Measurements from ENCODE around the gene NUTM2D. TPM values are rescaled to one million over a fixed set of nuclear protein-coding genes. Genes with fewer than 3 reads are reported as not detected.
"Not testable (repeated sequence)": the region's sequence is repeated elsewhere in the genome, so short reads cannot be mapped to it uniquely, and the experiment has no call there.

The NUTM2D gene
- total RNA-seq = 2.3 TPM

GRCh38 chr10:87357444-87357843 lies at the start of gene NUTM2D:
NUTM2D (plus strand) TSS chr10:87357744; CDS start chr10:87358266, 522 bp downstream.
- not testable (repeated sequence) for H3K27me3 ChIP-seq (ENCODE audit: insufficient read depth, low read length); H3K4me3 ChIP-seq (ENCODE audit: low read length); H3K4me1 ChIP-seq (ENCODE audit: insufficient read depth, low read length); H3K9me3 ChIP-seq (ENCODE audit: low read depth, low read length)

- not testable (repeated sequence) for H3K9me3 ChIP-seq (ENCODE audit: low read depth, low read length); H3K4me3 ChIP-seq (ENCODE audit: low read length); H3K4me1 ChIP-seq (ENCODE audit: insufficient read depth, low read length); H3K27me3 ChIP-seq (ENCODE audit: insufficient read depth, low read length)
Observed at GRCh38 chr10:87308702-87309101, 48.8 kb upstream of the NUTM2D start.

- not testable (repeated sequence) for H3K27me3 ChIP-seq (ENCODE audit: insufficient read depth, low read length); H3K4me3 ChIP-seq (ENCODE audit: low read length); H3K4me1 ChIP-seq (ENCODE audit: insufficient read depth, low read length); H3K9me3 ChIP-seq (ENCODE audit: low read depth, low read length)
Observed at GRCh38 chr10:87309657-87310056, 47.9 kb upstream of the NUTM2D start.

GRCh38 chr10:87311521-87311920 lies 46.0 kb upstream of the NUTM2D start:
- H3K4me3 ChIP-seq (ENCODE audit: low read length); H3K27me3 ChIP-seq (ENCODE audit: insufficient read depth, low read length); H3K9me3 ChIP-seq (ENCODE audit: low read depth, low read length); H3K4me1 ChIP-seq (ENCODE audit: insufficient read depth, low read length): not testable (repeated sequence)

GRCh38 chr10:87313649-87314359 lies 43.7 kb upstream of the NUTM2D start:
- H3K4me3 ChIP-seq (ENCODE audit: low read length); H3K9me3 ChIP-seq (ENCODE audit: low read depth, low read length); H3K4me1 ChIP-seq (ENCODE audit: insufficient read depth, low read length); H3K27me3 ChIP-seq (ENCODE audit: insufficient read depth, low read length): not testable (repeated sequence)

- not testable (repeated sequence) for H3K9me3 ChIP-seq (ENCODE audit: low read depth, low read length); H3K27me3 ChIP-seq (ENCODE audit: insufficient read depth, low read length); H3K4me1 ChIP-seq (ENCODE audit: insufficient read depth, low read length); H3K4me3 ChIP-seq (ENCODE audit: low read length)
Observed at GRCh38 chr10:87314360-87314973, 43.1 kb upstream of the NUTM2D start.

- not testable (repeated sequence) for H3K27me3 ChIP-seq (ENCODE audit: insufficient read depth, low read length); H3K9me3 ChIP-seq (ENCODE audit: low read depth, low read length); H3K4me3 ChIP-seq (ENCODE audit: low read length); H3K4me1 ChIP-seq (ENCODE audit: insufficient read depth, low read length)
Observed at GRCh38 chr10:87321505-87321904, 36.0 kb upstream of the NUTM2D start.

- H3K27me3 ChIP-seq (ENCODE audit: insufficient read depth, low read length); H3K4me1 ChIP-seq (ENCODE audit: insufficient read depth, low read length); H3K9me3 ChIP-seq (ENCODE audit: low read depth, low read length); H3K4me3 ChIP-seq (ENCODE audit: low read length): not testable (repeated sequence)
Observed at GRCh38 chr10:87324559-87324958, 33.0 kb upstream of the NUTM2D start.

- H3K4me1 ChIP-seq (ENCODE audit: insufficient read depth, low read length); H3K4me3 ChIP-seq (ENCODE audit: low read length); H3K27me3 ChIP-seq (ENCODE audit: insufficient read depth, low read length); H3K9me3 ChIP-seq (ENCODE audit: low read depth, low read length): not testable (repeated sequence)
Observed at GRCh38 chr10:87327958-87328357, 29.6 kb upstream of the NUTM2D start.

GRCh38 chr10:87329131-87329530 lies 28.4 kb upstream of the NUTM2D start:
- H3K27me3 ChIP-seq (ENCODE audit: insufficient read depth, low read length); H3K9me3 ChIP-seq (ENCODE audit: low read depth, low read length); H3K4me3 ChIP-seq (ENCODE audit: low read length); H3K4me1 ChIP-seq (ENCODE audit: insufficient read depth, low read length): not testable (repeated sequence)

- H3K4me3 ChIP-seq (ENCODE audit: low read length); H3K27me3 ChIP-seq (ENCODE audit: insufficient read depth, low read length); H3K9me3 ChIP-seq (ENCODE audit: low read depth, low read length); H3K4me1 ChIP-seq (ENCODE audit: insufficient read depth, low read length): not testable (repeated sequence)
Observed at GRCh38 chr10:87332687-87333086, 24.9 kb upstream of the NUTM2D start.

- H3K27me3 ChIP-seq (ENCODE audit: insufficient read depth, low read length); H3K9me3 ChIP-seq (ENCODE audit: low read depth, low read length); H3K4me3 ChIP-seq (ENCODE audit: low read length); H3K4me1 ChIP-seq (ENCODE audit: insufficient read depth, low read length): not testable (repeated sequence)
Observed at GRCh38 chr10:87340411-87340810, 17.1 kb upstream of the NUTM2D start.

GRCh38 chr10:87341546-87342142 lies 15.9 kb upstream of the NUTM2D start:
- peak overlapping the region; percentile 51 for H3K4me3 ChIP-seq (ENCODE audit: low read length)
- not testable (repeated sequence) for H3K9me3 ChIP-seq (ENCODE audit: low read depth, low read length); H3K27me3 ChIP-seq (ENCODE audit: insufficient read depth, low read length); H3K4me1 ChIP-seq (ENCODE audit: insufficient read depth, low read length)

- not testable (repeated sequence) for H3K27me3 ChIP-seq (ENCODE audit: insufficient read depth, low read length); H3K4me1 ChIP-seq (ENCODE audit: insufficient read depth, low read length); H3K9me3 ChIP-seq (ENCODE audit: low read depth, low read length)
- H3K4me3 ChIP-seq (ENCODE audit: low read length) = peak overlapping the region; percentile 51
Observed at GRCh38 chr10:87342249-87342710, 15.3 kb upstream of the NUTM2D start.

- H3K4me3 ChIP-seq (ENCODE audit: low read length) = peak overlapping the region; percentile 51
- not testable (repeated sequence) for H3K27me3 ChIP-seq (ENCODE audit: insufficient read depth, low read length); H3K9me3 ChIP-seq (ENCODE audit: low read depth, low read length); H3K4me1 ChIP-seq (ENCODE audit: insufficient read depth, low read length)
Observed at GRCh38 chr10:87342711-87343258, 14.8 kb upstream of the NUTM2D start.

GRCh38 chr10:87345743-87346142 lies 11.8 kb upstream of the NUTM2D start:
- not testable (repeated sequence) for H3K9me3 ChIP-seq (ENCODE audit: low read depth, low read length); H3K27me3 ChIP-seq (ENCODE audit: insufficient read depth, low read length); H3K4me1 ChIP-seq (ENCODE audit: insufficient read depth, low read length); H3K4me3 ChIP-seq (ENCODE audit: low read length)
